CD4-positive, alpha-beta T cell treated with Interleukin-15 for 4 hours (primary cell): ENCODE results near the gene DYNLT1.
A peak's percentile ranks its signal among the peaks of the same experiment; 100 is the strongest.
"Not testable (repeated sequence)": the region's sequence is repeated elsewhere in the genome, so short reads cannot be mapped to it uniquely, and the experiment has no call there.

Source experiments
- DNase-seq: peaks from one replicate; pipeline ENCODE4 v3.0.0-alpha.2; 2020; ENCODE audit warnings: low spot score

The DYNLT1 gene

GRCh38 chr6:158644231-158645063 lies at the start of gene DYNLT1:
TSS of gene DYNLT1 (minus strand) at chr6:158644743. CDS start at chr6:158644708, 35 bp downstream.
- peak; percentile 88 for DNase-seq

- DNase-seq = peak; percentile 36
Measured at GRCh38 chr6:158688860-158689259, 44.3 kb upstream of the DYNLT1 start.

GRCh38 chr6:158687506-158687905 lies 43.0 kb upstream of the DYNLT1 start:
- DNase-seq = no peak

DNA sequence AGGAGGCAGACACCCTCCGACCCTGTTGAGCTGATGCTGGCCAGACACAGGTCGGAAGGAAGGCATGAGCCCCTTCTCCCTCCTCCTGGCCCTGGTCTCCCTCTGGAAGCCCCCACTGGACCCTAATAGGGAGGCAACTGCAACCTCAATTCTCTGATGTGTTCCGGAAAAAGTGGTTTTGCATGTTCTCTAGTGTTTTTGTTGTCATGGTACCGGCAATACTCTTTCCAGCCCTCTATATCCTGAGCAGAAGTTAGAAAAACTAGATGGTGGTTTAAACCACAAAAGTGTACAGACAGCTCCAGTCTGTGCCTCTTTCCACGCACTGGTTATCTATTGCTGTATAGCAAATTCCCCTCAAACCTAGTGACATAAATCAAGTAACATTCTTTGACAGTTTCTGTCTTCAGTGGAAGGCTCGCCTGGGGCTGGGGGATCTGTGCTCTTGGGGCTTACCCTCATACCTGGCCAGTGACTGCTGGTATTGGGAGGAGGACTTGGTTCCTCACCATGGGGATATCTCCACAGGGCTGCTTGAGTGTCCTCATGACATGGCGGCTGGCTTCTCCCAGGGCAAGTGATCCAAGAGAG lies 42.3 kb upstream of the DYNLT1 start:
- peak; percentile 82 for DNase-seq

- DNase-seq = no peak
Measured at GRCh38 chr6:158686311-158686710, 41.8 kb upstream of the DYNLT1 start.

GRCh38 chr6:158684745-158685324 lies 40.3 kb upstream of the DYNLT1 start:
- DNase-seq = no peak

DNA sequence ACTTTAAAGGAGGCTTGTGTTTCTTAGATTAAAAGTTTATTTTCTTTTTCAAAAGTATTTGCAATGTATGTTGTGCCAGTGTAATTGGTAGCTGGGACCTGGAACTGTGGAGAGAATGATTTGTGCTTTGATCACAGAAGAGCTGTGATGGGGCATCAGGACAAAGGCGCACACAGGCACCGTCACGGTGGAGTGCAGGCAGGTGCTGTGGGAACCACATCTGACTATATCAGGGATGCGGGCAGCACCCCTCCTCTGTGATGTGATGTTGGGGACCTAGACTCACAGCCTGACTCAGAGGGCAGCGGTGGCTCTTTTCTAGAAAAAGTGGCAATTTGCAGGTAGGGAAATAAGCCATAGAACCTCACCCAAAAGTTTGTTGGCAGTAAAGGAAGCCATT lies 39.8 kb upstream of the DYNLT1 start:
- no peak for DNase-seq

GRCh38 chr6:158680481-158680880 lies 35.9 kb upstream of the DYNLT1 start:
- DNase-seq = no peak

DNA sequence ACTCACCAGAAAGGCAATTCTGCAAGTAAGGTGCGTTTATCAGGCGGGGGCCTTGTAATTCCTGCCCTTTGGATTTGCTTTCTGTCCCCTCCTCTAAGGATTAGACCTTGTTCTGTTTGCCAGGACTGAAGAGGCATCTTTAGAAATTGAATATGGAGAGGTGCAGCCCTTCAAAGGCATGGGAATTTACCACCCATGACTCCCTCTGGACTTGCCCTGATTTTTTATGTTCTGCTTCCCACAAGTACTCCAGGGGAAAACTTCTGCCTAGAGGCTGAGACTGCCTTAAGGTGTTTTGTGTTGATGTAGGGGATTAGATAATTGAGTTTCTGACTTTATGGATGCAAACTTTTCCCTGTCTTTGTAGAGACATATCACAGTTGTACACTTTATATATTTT lies 35.5 kb upstream of the DYNLT1 start:
- no peak for DNase-seq

DNA sequence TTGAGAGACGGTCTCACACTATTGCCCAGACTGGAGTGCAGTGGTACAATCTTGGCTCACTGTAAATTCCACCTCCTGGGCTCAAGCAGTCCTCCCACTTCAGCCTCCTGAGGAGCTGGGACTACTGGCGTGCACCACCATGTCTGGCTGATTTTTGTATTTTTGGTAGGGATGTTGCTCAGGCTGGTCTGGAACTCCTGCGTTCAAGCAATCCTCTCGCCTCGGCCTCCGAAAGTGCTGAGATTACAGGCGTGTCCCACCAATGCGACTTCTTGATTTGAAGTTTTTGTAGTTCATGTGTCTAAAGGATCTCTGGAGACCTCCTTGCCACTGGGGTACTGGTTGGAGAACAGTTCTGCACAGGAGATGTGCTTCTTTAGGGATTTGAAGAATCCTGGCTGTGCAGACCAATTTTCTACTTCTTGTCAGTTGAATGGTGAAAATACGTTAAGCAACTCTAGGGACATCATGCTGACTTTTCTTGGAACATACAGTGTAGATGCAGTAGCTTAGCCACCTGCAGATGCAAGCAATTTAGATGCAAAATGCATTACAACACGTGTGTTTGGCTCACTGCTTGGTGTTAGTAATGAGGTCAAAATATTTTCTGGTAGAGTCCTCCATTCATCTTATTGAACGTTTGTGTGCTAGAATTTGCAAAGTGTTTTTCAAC lies 33.5 kb upstream of the DYNLT1 start:
- DNase-seq = no peak

DNA sequence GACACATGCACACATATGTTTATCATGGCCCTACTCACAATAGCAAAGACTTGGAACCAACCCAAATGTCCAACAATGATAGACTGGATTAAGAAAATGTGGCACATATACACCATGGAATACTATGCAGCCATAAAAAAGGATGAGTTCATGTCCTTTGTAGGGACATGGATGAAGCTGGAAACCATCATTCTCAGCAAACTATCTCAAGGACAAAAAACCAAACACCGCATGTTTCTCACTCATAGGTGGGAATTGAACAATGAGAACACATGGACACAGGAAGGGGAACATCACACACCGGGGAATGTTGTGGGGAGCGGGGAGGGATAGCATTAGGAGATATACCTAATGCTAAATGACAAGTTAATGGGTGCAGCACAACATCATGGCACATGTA lies 32.6 kb upstream of the DYNLT1 start:
- DNase-seq = not testable (repeated sequence)

GRCh38 chr6:158674342-158675131 lies 30.0 kb upstream of the DYNLT1 start:
- no peak for DNase-seq

DNA sequence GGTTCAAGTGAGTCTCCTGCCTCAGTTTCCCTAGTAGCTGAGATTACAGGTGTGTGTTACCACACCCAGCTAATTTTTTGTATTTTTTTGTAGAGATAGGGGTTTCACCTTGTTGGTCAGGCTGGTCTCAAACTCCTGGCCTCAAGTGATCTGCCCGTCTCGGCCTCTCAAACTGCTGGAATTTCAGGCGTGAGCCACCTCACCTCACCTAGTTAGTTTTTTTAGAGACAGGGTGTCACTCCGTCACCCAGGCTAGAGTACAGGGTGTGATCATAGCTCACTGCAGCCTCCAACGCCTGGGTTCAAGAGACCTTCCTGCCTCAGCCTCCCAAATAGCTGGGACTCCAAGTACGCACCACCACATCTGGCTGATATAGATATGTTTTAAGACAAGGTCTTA lies 28.2 kb upstream of the DYNLT1 start:
- DNase-seq = no peak

GRCh38 chr6:158672119-158672518 lies 27.6 kb upstream of the DYNLT1 start:
- not testable (repeated sequence) for DNase-seq

GRCh38 chr6:158669145-158670035 lies 24.8 kb upstream of the DYNLT1 start:
- no peak for DNase-seq

- no peak for DNase-seq
Measured at GRCh38 chr6:158668707-158669103, 24.2 kb upstream of the DYNLT1 start.

GRCh38 chr6:158667360-158667981 lies 22.9 kb upstream of the DYNLT1 start:
- DNase-seq = no peak

DNA sequence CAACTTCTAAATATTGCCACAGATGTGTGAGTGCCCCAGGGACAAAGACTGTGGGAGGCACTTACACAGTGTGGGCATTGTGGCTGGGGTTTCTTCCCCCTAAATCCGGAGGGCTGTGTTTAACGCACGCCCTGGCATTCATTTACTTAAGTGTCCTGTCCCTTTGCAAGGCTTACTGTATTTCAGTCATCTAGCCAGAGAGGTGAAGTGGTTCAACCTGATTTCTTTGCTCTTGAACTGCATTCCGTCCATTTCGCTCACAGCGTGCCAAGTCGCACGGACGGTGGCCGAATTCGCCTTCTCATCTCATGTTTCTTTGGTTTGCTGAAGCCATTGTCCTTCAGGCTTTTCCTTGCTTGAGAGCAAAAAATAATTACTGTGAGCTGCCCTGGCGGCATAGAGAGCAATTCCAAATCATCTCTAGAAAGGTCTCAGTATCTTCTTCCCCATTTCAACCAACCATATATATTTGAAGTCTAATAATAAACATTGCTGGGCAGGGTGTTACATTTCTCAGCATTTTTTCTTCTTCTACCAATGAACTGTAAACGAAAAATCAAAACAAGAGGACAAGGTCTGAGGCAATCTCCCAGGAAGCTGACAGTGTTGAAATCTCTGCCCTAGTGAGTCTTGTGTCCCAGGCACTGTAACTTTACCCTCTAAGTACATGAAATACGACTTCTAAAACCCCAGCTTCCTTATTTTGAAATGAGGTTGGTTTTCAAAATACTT lies 22.3 kb upstream of the DYNLT1 start:
- DNase-seq = no peak

GRCh38 chr6:158665332-158665731 lies 20.8 kb upstream of the DYNLT1 start:
- DNase-seq = no peak
